ENCODE measurements around the gene RNF128.

- no peak for TF ChIP-seq CTCF (IDR thresholded peaks at IDR 0.05)
- no peak for TF ChIP-seq POLR2A (IDR thresholded peaks at IDR 0.05)
Measured at GRCh38 chrX:106696502-106696901, 30.0 kb upstream of the RNF128 start.

Measured in heart left ventricle (tissue), 13 donors.